ENCODE results near the gene NUDCD3. TPM values are rescaled to one million over a fixed set of nuclear protein-coding genes. Genes with fewer than 3 reads are reported as not detected.

The NUDCD3 gene
- total and polyA plus RNA-seq, 2 experiments from 2014 or later = 35.7 to 42.7 TPM

GRCh38 chr7:44368455-44368854 lies 122.0 kb downstream of the NUDCD3 start:
- no peaks in the 10 kb centered on the region for H3K9me2 ChIP-seq (ENCODE audit: insufficient read depth)
- ATAC-seq (no peak), DNase-seq (ENCODE audit: low spot score) (no peak)
- H3K4me2 ChIP-seq = no peak overlapping the region
- H3F3A ChIP-seq (replicated peaks; ENCODE audit: low read depth) = no peaks in the 10 kb centered on the region
- Mint-ChIP-seq H3K9me3 (no peaks in the 10 kb centered on the region), H3K27ac (no peak overlapping the region), H3K4me3 (no peak overlapping the region), H3K27me3 (ENCODE audit: insufficient read depth, low read depth, poor library complexity) (peaks cover 1% of the 10 kb centered on the region), H3K36me3 (ENCODE audit: low read depth) (no peaks in the 10 kb centered on the region), H3K4me1 (no peaks in the 10 kb centered on the region)
- no peak overlapping the region for H3K4me3 ChIP-seq
- H3K27me3 ChIP-seq (ENCODE audit: insufficient read depth) = no peaks in the 10 kb centered on the region
- no peaks in the 10 kb centered on the region for H4K20me1 ChIP-seq (replicated peaks; ENCODE audit: insufficient read depth)
- H3K36me3 ChIP-seq (ENCODE audit: insufficient read depth) = no peaks in the 10 kb centered on the region
- H2AFZ ChIP-seq = no peak overlapping the region
- no peak for TF ChIP-seq CREB1 (CRISPR knock-in tag; IDR thresholded peaks at IDR 0.05; ENCODE audit: low read depth)
- TF ChIP-seq ZNF114 (CRISPR knock-in tag; IDR thresholded peaks at IDR 0.05) = no peak
- no peak for TF ChIP-seq POLR2AphosphoS5 (IDR thresholded peaks at IDR 0.05; ENCODE audit: low read depth)
- TF ChIP-seq ZNF462 (CRISPR knock-in tag; IDR thresholded peaks at IDR 0.05) = no peak
- TF ChIP-seq, protein P1, sequence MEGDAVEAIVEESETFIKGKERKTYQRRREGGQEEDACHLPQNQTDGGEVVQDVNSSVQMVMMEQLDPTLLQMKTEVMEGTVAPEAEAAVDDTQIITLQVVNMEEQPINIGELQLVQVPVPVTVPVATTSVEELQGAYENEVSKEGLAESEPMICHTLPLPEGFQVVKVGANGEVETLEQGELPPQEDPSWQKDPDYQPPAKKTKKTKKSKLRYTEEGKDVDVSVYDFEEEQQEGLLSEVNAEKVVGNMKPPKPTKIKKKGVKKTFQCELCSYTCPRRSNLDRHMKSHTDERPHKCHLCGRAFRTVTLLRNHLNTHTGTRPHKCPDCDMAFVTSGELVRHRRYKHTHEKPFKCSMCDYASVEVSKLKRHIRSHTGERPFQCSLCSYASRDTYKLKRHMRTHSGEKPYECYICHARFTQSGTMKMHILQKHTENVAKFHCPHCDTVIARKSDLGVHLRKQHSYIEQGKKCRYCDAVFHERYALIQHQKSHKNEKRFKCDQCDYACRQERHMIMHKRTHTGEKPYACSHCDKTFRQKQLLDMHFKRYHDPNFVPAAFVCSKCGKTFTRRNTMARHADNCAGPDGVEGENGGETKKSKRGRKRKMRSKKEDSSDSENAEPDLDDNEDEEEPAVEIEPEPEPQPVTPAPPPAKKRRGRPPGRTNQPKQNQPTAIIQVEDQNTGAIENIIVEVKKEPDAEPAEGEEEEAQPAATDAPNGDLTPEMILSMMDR (conservative IDR thresholded peaks at IDR 0.05; ENCODE audit: low read depth in 2 of 2) = no peak
- TF ChIP-seq STAT1 (IDR thresholded peaks at IDR 0.05; ENCODE audit: unreplicated experiment) = no peak
- H3K79me2 ChIP-seq (replicated peaks; ENCODE audit: insufficient read depth) = no peaks in the 10 kb centered on the region
- no peaks in the 10 kb centered on the region for H3K4me1 ChIP-seq (ENCODE audit: insufficient read depth)
- no peak overlapping the region for H3K27ac ChIP-seq (ENCODE audit: low read depth)
